Stimulated activated memory B cell treated with anti-CD40 and anti-IgM and Interleukin-4, amounts not matched to agents 10 μg/mL and 1 μg/mL and 100 μg/mL, for 72 hours (primary cell): Measurements from ENCODE around the gene TMEM185A.
"Not testable (repeated sequence)": the region's sequence is repeated elsewhere in the genome, so short reads cannot be mapped to it uniquely, and the experiment has no call there.

Experiments
- ATAC-seq: fragments of 150-1000 bp; cut with Tn5 transposase; 2 replicates; pipeline ENCODE4 v1.10.0; 2021
- H3K27ac Mint-ChIP-seq: one replicate; pipeline ENCODE4 v1.8.0; 2022; ENCODE audit warnings: mild to moderate bottlenecking, mixed read lengths
- H3K27me3 Mint-ChIP-seq: one replicate; pipeline ENCODE4 v1.8.0; 2022; ENCODE audit warnings: mixed read lengths
- H3K36me3 Mint-ChIP-seq: one replicate; pipeline ENCODE4 v1.8.0; 2022; ENCODE audit warnings: mixed read lengths
- H3K4me1 Mint-ChIP-seq: one replicate; pipeline ENCODE4 v1.8.0; 2022; ENCODE audit warnings: mixed read lengths
- H3K4me3 Mint-ChIP-seq: one replicate; pipeline ENCODE4 v1.8.0; 2022; ENCODE audit warnings: mild to moderate bottlenecking, moderate library complexity, mixed read lengths
- H3K9me3 Mint-ChIP-seq: one replicate; pipeline ENCODE4 v1.8.0; 2022; ENCODE audit warnings: mixed read lengths

The TMEM185A gene

DNA sequence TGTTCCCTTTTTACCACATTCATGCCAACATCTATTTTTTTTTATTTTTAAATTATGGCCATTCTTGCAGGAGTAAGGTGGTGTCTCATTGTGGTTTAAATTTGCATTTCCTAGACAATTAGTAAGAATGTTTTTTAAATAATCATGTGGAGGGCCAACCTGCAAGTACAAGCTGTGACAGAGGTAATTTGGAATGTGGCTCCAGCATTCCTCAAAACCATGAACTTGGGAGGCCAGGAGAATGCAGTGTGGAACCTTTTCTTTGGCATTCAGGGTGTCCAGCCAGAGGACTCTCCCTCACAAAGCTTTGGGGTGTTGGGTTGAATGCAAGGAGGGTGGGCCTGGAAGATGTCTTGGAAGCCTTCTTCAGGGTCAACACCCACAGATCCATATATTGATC lies 7.3 kb upstream of the TMEM185A start:
- H3K36me3 Mint-ChIP-seq, result no peaks in the 10 kb centered on the region
- no peak overlapping the region for H3K4me3 Mint-ChIP-seq
- no peaks in the 10 kb centered on the region for H3K27me3 Mint-ChIP-seq
- no peak overlapping the region for H3K27ac Mint-ChIP-seq
- no peaks in the 10 kb centered on the region for H3K4me1 Mint-ChIP-seq
- H3K9me3 Mint-ChIP-seq, result no peaks in the 10 kb centered on the region
- no peak for ATAC-seq

DNA sequence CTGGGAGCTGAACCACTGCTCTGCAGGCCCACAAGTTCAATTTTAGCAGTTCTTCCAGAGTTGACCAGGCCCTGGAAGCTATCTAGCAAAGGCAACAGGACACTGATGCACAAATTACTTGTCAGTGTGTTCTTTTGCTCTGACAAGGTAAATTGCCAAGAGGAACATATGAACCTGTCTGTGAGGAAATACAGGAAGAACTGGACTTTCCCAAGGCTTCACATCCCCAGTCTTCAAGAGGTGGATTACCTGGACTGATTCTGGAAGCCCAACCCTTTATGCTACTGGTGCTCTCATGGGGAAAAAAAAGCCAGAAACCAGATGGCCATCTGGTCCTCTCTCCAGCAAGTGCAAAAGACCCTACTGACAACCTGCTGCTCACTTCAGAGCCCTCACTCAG lies 1.9 kb upstream of the TMEM185A start:
- ATAC-seq, result no peak
- H3K27me3 Mint-ChIP-seq, result no peaks in the 10 kb centered on the region
- no peaks in the 10 kb centered on the region for H3K36me3 Mint-ChIP-seq
- no peaks in the 10 kb centered on the region for H3K9me3 Mint-ChIP-seq
- H3K4me3 Mint-ChIP-seq, result no peak overlapping the region
- peaks cover 26% of the 10 kb centered on the region for H3K4me1 Mint-ChIP-seq
- no peak overlapping the region for H3K27ac Mint-ChIP-seq

GRCh38 chrX:149630681-149631233 lies 835 bp downstream of the TMEM185A start:
- Mint-ChIP-seq H3K36me3 (peaks cover 6% of the 10 kb centered on the region), H3K9me3 (no peaks in the 10 kb centered on the region), H3K4me1 (peaks cover 44% of the 10 kb centered on the region), H3K27ac (peak overlapping the region; percentile 86), H3K4me3 (peak overlapping the region; percentile 95), H3K27me3 (no peaks in the 10 kb centered on the region)
- ATAC-seq, result no peak

DNA sequence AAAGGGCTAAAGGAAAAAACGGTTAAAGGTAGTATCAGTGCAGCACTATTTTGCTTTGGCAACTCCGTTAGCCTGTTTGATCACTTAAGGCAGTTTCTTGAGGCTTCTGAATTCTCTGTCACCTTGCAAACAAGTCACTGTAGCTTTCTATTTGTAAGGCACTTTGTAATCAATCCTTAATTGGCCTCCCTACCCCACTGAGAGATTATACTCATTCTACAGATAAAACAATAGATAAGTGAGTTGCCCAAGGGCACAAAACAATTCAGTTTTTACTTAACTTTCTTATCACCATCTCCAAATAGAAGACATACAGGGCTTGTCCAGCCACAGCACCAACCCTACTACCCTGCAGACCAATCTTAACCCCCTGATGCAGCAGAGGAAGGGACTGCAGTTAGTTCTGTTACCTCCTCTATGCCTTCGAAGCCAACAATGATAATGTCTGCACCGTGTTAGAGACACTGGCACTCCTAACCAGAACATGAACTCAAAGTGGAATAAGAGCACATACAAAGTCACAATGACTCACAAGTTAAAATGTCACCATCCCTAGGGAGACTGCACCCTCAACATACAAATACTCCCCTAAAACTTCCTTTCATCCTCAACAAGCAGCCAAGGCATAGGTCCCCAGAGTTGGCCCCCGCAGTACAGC lies 1.7 kb downstream of the TMEM185A start:
- no peak for ATAC-seq
- no peaks in the 10 kb centered on the region for H3K9me3 Mint-ChIP-seq
- H3K36me3 Mint-ChIP-seq, result peaks cover 6% of the 10 kb centered on the region
- H3K4me3 Mint-ChIP-seq, result peak overlapping the region; percentile 95
- H3K27ac Mint-ChIP-seq, result no peak overlapping the region
- H3K27me3 Mint-ChIP-seq, result no peaks in the 10 kb centered on the region
- H3K4me1 Mint-ChIP-seq, result peaks cover 50% of the 10 kb centered on the region

DNA sequence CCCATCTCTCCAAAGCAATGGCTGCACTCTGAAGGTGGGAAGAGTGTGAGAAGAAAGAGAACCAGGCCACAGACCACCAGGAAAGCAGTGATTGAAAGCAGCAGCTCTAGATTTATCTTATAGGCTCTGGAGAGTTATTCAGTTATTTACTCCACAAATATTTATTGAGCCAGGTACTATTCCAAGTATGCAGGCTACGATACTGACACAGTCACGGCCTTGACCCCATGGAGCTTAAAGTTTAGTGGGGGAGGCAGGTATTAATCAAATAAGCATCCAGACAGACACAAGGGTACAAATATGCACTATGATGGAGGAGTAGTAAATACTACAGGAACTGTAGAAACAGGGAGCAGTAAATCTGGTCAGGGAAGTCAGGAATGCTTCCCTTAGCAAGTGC lies 2.8 kb downstream of the TMEM185A start:
- Mint-ChIP-seq H3K27me3 (no peaks in the 10 kb centered on the region), H3K27ac (no peak overlapping the region), H3K9me3 (no peaks in the 10 kb centered on the region), H3K4me1 (peaks cover 52% of the 10 kb centered on the region), H3K36me3 (peaks cover 6% of the 10 kb centered on the region), H3K4me3 (no peak overlapping the region)
- no peak for ATAC-seq

DNA sequence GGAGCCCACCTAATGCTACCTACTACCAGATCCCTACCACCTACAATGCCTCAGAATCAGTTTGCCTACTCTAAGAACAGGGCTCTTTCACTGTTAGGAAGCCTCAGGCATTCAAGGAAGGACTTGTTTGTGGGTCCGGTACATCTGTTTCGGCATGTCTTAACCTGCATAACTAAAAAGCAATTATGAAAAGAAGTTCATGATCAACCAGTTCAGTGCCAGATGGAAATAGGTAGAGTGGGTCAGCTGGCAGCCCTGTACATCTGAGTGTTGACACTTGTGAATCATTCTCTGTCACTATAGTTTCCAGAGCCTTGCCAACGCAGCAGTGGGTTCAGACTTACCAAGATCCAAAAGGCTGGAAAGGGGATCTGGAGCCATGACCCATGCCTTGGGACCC lies 3.3 kb downstream of the TMEM185A start:
- Mint-ChIP-seq H3K36me3 (peaks cover 6% of the 10 kb centered on the region), H3K27me3 (no peaks in the 10 kb centered on the region), H3K4me1 (peaks cover 53% of the 10 kb centered on the region)

GRCh38 chrX:149626829-149627228 lies 4.8 kb downstream of the TMEM185A start:
- H3K27ac Mint-ChIP-seq, ATAC-seq, H3K4me3 Mint-ChIP-seq, H3K27me3 Mint-ChIP-seq, H3K9me3 Mint-ChIP-seq, H3K36me3 Mint-ChIP-seq: not testable (repeated sequence)
- H3K4me1 Mint-ChIP-seq, result peaks cover 52% of the 10 kb centered on the region

More for the DNA sequence above, 3.3 kb downstream of the TMEM185A start:
- no peak for ATAC-seq
- H3K4me3 Mint-ChIP-seq, result no peak overlapping the region
- no peaks in the 10 kb centered on the region for H3K9me3 Mint-ChIP-seq
- no peak overlapping the region for H3K27ac Mint-ChIP-seq

GRCh38 chrX:149619662-149620061 lies 11.9 kb downstream of the TMEM185A start:
- not testable (repeated sequence) for H3K4me1 Mint-ChIP-seq, H3K27me3 Mint-ChIP-seq, ATAC-seq, H3K36me3 Mint-ChIP-seq, H3K27ac Mint-ChIP-seq, H3K4me3 Mint-ChIP-seq, H3K9me3 Mint-ChIP-seq

DNA sequence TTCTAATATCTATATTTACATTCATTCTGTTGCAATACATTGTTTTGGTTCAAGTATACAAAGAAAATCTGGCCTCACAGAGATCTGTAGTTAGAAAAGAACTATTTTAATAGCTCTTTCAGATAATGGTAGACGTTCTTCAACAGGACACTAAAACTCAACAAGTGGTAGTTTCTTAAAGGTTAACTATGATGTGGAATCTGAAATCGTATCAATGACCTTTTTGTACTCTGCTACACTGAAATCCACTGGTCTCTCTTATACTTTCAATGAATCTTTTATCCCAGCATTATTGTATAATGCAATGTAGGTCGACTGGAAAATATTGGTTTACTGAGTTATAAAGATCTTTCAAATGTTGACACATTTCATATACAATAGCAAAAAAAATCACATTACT lies 12.7 kb downstream of the TMEM185A start:
- H3K36me3 Mint-ChIP-seq, result no peaks in the 10 kb centered on the region
- H3K4me3 Mint-ChIP-seq, result no peak overlapping the region
- no peaks in the 10 kb centered on the region for H3K9me3 Mint-ChIP-seq
- peaks cover 12% of the 10 kb centered on the region for H3K4me1 Mint-ChIP-seq
- H3K27me3 Mint-ChIP-seq, result no peaks in the 10 kb centered on the region
- no peak for ATAC-seq
- no peak overlapping the region for H3K27ac Mint-ChIP-seq

- no peak for ATAC-seq
- no peaks in the 10 kb centered on the region for H3K27me3 Mint-ChIP-seq
- H3K36me3 Mint-ChIP-seq, result peaks cover 20% of the 10 kb centered on the region
Measured at GRCh38 chrX:149611623-149612175, 19.9 kb downstream of the TMEM185A start.

GRCh38 chrX:149610511-149610910 lies 21.1 kb downstream of the TMEM185A start:
- Mint-ChIP-seq H3K4me3 (no peak overlapping the region), H3K27ac (no peak overlapping the region)
- ATAC-seq, result no peak

More at GRCh38 chrX:149611623-149612175, 19.9 kb downstream of the TMEM185A start:
- Mint-ChIP-seq H3K27ac (peak overlapping the region; percentile 39), H3K9me3 (no peaks in the 10 kb centered on the region), H3K4me3 (no peak overlapping the region), H3K4me1 (peaks cover 14% of the 10 kb centered on the region)

GRCh38 chrX:149607699-149608098 lies 23.9 kb downstream of the TMEM185A start:
- Mint-ChIP-seq H3K4me3 (no peak overlapping the region), H3K4me1 (peaks cover 8% of the 10 kb centered on the region)
- no peak for ATAC-seq

More at GRCh38 chrX:149610511-149610910, 21.1 kb downstream of the TMEM185A start:
- Mint-ChIP-seq H3K36me3 (peaks cover 30% of the 10 kb centered on the region), H3K4me1 (peaks cover 14% of the 10 kb centered on the region), H3K9me3 (no peaks in the 10 kb centered on the region), H3K27me3 (no peaks in the 10 kb centered on the region)

GRCh38 chrX:149605248-149605885 lies 26.2 kb downstream of the TMEM185A start:
- H3K27ac Mint-ChIP-seq, result peak overlapping the region; percentile 44
- H3K4me1 Mint-ChIP-seq, ATAC-seq, H3K4me3 Mint-ChIP-seq, H3K27me3 Mint-ChIP-seq, H3K9me3 Mint-ChIP-seq: not testable (repeated sequence)
- H3K36me3 Mint-ChIP-seq, result peaks cover 44% of the 10 kb centered on the region

More at GRCh38 chrX:149607699-149608098, 23.9 kb downstream of the TMEM185A start:
- Mint-ChIP-seq H3K36me3 (peaks cover 50% of the 10 kb centered on the region), H3K27me3 (no peaks in the 10 kb centered on the region), H3K27ac (no peak overlapping the region), H3K9me3 (no peaks in the 10 kb centered on the region)

- peaks cover 12% of the 10 kb centered on the region for H3K36me3 Mint-ChIP-seq
- H3K4me3 Mint-ChIP-seq, H3K27ac Mint-ChIP-seq, H3K27me3 Mint-ChIP-seq, ATAC-seq, H3K9me3 Mint-ChIP-seq, H3K4me1 Mint-ChIP-seq: not testable (repeated sequence)
Measured at GRCh38 chrX:149598603-149599002, 33.0 kb downstream of the TMEM185A start.

- not testable (repeated sequence) for H3K9me3 Mint-ChIP-seq, H3K27ac Mint-ChIP-seq, H3K27me3 Mint-ChIP-seq, H3K36me3 Mint-ChIP-seq, ATAC-seq, H3K4me3 Mint-ChIP-seq, H3K4me1 Mint-ChIP-seq
Measured at GRCh38 chrX:149595943-149596342, 35.6 kb downstream of the TMEM185A start.

DNA sequence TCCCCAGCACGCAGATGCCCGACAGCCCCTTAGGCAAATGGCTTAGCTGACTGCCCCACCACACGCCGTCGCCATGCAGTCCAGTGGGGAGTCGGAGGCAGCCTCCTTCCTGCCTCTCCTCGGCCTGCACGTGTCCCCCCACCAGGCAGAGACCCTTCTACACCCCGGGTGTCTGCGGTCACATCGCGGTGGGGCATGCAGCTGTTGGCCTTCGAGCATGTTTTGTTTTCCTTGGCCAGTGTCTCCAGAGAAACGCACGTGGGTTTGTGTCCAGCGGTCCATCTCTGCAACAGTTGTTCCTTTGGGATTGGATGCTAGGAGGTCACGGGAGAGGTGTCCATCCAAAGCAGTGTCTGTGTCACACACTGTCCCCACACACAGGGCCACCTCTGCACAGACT lies 36.4 kb downstream of the TMEM185A start, which contains the start of gene HSFX2:
Gene HSFX2 (minus strand): TSS at position 101 of the 400 bp plus-strand sequence. CDS start 614 bp downstream, outside the sequence.
- not testable (repeated sequence) for H3K27me3 Mint-ChIP-seq, H3K9me3 Mint-ChIP-seq, H3K4me1 Mint-ChIP-seq, ATAC-seq, H3K4me3 Mint-ChIP-seq, H3K36me3 Mint-ChIP-seq, H3K27ac Mint-ChIP-seq
